ENCODE data around the gene GNA12. TPM values are rescaled to one million over a fixed set of nuclear protein-coding genes. Genes with fewer than 3 reads are reported as not detected.

Gene GNA12
- polyA plus RNA-seq, 3 donors: 36.6 to 45.7 (median 45.6) TPM

- no peak for DNase-seq
These were observed 127.2 kb downstream of the GNA12 start for GRCh38 chr7:2716906-2717292.

- DNase-seq: no peak
These were observed 127.6 kb downstream of the GNA12 start for GRCh38 chr7:2716488-2716887.

- no peak for DNase-seq
These were observed 128.5 kb downstream of the GNA12 start for GRCh38 chr7:2715341-2716231.

- no peak for DNase-seq
These were observed 129.5 kb downstream of the GNA12 start for GRCh38 chr7:2714636-2715035.

DNA sequence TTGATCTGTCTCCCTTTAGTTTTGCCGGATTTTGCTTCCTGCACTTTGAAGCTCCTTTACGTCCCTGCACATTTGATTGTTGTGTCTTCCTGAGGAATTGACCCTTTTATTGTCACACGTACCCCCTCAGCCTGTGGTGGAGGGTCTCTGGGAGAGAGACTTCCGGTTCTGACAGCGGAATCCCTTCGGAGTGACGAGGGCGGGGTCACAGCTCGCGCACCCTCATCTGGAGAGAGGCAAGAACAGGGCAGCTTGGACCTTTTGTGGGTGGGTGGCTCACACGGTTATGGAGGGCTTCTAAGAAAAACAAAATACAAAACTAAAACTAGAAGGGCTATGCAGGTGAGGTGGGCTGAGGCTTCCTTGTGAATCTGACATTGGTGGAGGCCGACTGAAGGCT, 130.1 kb downstream of the GNA12 start:
- DNase-seq: no peak

- peak; percentile 72 for DNase-seq
These were observed 130.7 kb downstream of the GNA12 start for GRCh38 chr7:2713370-2713769.

DNA sequence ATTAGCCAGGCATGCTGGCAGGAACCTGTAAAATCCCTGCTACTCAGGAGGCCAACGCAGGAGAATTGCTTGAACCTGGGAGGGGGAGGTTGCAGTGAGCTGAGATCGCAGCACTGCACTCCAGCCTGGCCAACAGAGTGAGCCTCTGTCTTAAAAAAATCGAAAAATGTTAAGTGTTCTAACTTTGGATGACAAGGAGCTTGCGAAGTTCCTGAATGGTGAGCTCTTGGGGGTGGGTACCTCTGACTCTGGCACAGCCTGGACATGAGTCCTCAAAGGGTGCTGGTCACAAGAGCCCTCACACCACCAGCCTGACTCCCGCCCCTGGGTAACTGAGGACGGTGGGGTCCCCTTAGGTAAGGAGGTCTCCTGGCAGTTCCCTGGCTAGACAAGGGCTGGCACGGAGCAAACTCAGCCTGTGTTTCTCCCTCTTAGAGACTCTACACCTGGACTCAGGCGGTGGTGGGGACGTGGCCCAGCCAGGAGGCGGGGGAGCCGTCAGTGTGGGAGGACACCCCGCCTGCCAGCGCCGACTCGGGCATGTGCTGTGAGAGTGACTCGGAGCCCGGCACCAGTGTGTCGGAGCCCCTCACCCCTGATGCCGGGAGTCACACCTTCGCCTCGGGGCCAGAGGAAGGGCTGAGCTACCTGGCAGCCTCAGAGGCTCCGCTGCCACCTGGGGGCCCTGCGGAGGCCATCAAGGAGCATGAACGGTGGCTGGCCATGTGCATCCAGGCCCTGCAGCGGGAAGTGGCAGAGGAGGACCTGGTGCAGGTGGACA, 132.0 kb downstream of the GNA12 start:
- no peak for DNase-seq

DNA sequence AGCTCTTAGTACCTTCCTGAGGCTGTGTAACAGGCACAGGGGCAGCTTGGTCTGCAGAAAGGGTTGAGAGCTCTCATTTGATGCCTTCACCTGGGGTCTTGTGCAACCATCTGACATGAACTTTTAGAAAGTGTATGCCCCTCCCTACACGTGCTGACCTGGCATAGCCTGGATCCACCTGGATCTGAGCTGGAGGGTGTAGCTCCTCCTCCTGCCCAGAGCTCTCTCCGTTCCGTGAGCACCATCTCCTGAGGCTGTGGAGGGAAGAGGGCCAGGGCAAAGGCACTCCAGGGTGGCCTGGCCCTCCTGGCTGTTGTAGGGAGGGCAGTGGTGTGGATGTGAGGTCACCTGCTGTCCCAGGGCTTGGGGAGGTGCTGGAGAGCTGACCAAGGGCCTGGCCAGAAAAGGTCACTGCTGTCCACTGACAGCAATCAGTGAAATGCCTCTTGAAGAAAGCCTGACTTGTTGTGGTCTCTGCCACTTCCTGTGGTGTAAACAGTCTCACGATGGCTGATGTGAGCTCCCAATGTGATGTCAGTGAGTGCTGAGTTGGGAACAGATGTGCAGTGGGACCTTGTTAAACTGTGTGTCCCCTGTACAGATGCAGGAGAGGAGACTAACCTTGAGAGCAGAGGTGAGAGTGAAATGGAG, 133.1 kb downstream of the GNA12 start:
- DNase-seq: no peak

GRCh38 chr7:2710286-2710655, 133.8 kb downstream of the GNA12 start:
- DNase-seq: no peak

GRCh38 chr7:2709553-2710285, 134.4 kb downstream of the GNA12 start:
- DNase-seq: no peak

DNA sequence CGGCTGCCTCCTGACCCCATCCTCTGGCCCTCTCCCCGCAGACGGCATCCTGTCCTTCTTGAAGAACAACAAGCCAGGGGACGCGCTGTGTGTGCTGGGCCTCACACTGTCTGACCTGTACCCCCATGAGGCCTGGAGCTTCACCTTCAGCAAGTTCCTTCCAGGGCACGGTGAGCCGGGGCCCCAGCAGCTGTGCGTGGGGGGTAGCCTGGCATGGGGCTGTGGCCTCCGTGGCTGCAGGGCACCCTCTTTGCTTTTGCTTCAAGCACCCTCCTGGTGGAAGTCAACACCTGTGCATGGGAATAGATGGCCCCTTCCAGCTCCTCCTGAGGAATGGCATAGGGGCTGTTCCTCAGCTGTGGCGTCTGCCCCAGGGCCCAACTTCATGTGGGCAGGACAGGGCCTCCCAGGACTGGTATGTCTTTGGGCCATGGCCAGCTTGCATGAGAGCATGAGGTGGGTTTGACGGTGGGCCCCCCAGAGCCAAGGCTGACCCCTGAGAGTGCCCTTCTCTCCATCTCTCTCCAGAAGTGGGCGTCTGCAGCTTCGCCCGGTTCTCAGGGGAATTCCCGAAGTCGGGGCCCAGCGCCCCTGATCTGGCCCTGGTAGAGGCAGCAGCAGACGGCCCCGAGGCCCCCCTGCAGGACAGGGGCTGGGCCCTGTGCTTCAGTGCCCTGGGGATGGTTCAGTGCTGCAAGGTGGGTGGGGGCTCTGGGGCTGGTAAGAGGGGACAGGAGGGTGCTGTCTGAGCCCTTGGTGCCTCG, 135.4 kb downstream of the GNA12 start:
- DNase-seq: no peak

- DNase-seq: no peak
These were observed 136.1 kb downstream of the GNA12 start for GRCh38 chr7:2708041-2708440.

- DNase-seq: no peak
These were observed 136.6 kb downstream of the GNA12 start for GRCh38 chr7:2707481-2707880.

DNA sequence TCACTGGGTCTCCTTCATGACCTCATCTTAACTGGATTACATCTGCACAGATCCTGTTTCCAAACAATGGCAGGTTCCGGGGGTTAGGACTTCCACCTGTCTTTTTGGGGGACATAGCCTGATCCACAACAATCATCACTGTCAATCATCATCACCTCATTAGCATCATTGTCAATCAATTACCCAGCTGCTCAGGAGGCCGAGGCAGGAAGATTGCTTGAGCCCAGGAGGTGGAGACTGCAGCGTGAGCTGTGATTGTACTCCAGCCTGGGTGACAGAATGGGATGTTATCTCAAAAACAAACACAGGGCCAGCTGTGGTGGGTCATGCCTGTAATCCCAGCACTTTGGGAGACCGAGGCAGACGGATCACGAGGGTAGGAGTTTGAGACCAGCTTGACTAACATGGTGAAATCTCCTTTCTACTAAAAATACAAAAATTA, 137.4 kb downstream of the GNA12 start:
- DNase-seq: no peak

- no peak for DNase-seq
These were observed 138.6 kb downstream of the GNA12 start for GRCh38 chr7:2705371-2706096.

- DNase-seq: no peak
These were observed 141.5 kb downstream of the GNA12 start for GRCh38 chr7:2702594-2702957.

GRCh38 chr7:2701832-2702593, 142.1 kb downstream of the GNA12 start:
- DNase-seq: no peak

GRCh38 chr7:2701424-2701823, 142.7 kb downstream of the GNA12 start:
- DNase-seq: no peak

DNA sequence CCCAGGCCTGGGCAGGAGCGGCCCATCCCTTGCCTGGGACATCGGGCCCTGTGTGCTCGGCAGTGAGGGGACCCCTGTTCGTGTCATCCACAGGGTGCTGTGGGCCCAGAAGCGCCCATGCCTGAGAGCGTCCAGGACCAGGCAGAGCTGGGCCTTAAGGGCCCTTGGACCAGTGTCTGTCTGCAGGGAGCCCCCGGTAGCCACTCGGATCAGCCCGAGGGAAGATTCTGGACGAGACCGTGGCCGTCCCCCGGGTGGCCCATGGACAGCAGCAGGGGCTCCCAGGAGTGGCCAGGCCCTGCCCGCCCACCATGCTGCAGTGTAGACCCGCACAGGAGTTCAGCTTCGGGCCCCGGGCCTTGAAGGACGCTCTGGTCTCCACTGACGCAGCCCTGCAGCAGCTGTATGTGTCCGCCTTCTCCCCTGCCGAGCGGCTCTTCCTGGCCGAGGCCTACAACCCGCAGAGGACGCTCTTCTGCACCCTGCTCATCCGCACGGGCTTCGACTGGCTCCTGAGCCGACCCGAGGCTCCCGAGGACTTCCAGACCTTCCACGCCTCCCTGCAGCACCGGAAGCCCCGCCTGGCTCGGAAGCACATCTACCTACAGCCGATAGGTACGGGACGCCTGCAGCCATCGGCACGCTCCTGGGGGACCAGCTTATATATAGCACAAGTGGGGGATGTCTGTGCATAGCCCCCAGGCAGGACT, 143.8 kb downstream of the GNA12 start:
- DNase-seq: no peak

All from renal pelvis (tissue), 4 donors.